Loucy (cell line): ENCODE data around the gene CHIT1.
A peak's percentile ranks its signal among the peaks of the same experiment; 100 is the strongest.

Experiments
- H2AFZ ChIP-seq: fragments of 200-600 bp; sonication (generic); 2 replicates; pipeline ENCODE4 v1.6.0; 2016; ENCODE audit warnings: antibody characterized with exemption, mild to moderate bottlenecking, low read length, moderate library complexity
- H3F3A ChIP-seq: fragments of 200-600 bp; 2 replicates; pipeline ENCODE4 v1.6.0; 2016; ENCODE audit warnings: antibody characterized with exemption, low read depth, mild to moderate bottlenecking
- H3K27me3 ChIP-seq: fragments of 200-600 bp; sonication (generic); 2 replicates; pipeline ENCODE4 v1.6.1; 2014; ENCODE audit warnings: low read length, mild to moderate bottlenecking; ENCODE audit not compliant: insufficient read depth, poor library complexity, severe bottlenecking
- H3K36me3 ChIP-seq: fragments of 200-600 bp; sonication (generic); 2 replicates; pipeline ENCODE4 v1.6.1; 2016; ENCODE audit warnings: low read length; ENCODE audit not compliant: insufficient read depth
- H3K4me1 ChIP-seq: fragments of 200-600 bp; sonication (generic); 2 replicates; pipeline ENCODE4 v1.5.1; 2014; ENCODE audit warnings: low read length, mild to moderate bottlenecking; ENCODE audit not compliant: insufficient read depth, poor library complexity, severe bottlenecking
- H3K4me2 ChIP-seq: fragments of 200-600 bp; sonication (generic); 2 replicates; pipeline ENCODE4 v1.6.0; 2014; ENCODE audit warnings: antibody characterized with exemption, low read length, low read depth, mild to moderate bottlenecking; ENCODE audit not compliant: poor library complexity, severe bottlenecking
- H3K4me3 ChIP-seq: fragments of 200-600 bp; sonication (generic); 2 replicates; pipeline ENCODE4 v1.5.1; 2014; ENCODE audit warnings: low read length, mild to moderate bottlenecking, mixed read lengths; ENCODE audit not compliant: poor library complexity, severe bottlenecking
- H3K79me2 ChIP-seq: fragments of 200-600 bp; sonication (generic); 2 replicates; pipeline ENCODE4 v1.6.1; 2014; ENCODE audit warnings: low read length; ENCODE audit not compliant: insufficient read depth
- H3K9ac ChIP-seq: fragments of 200-600 bp; sonication (generic); 2 replicates; pipeline ENCODE4 v1.6.0; 2014; ENCODE audit warnings: mild to moderate bottlenecking, low read depth, low read length, moderate library complexity; ENCODE audit not compliant: poor library complexity, severe bottlenecking
- H3K9me2 ChIP-seq: fragments of 200-600 bp; sonication (generic); replicated peaks from 2 replicates; pipeline ENCODE4 v1.6.1; 2016; ENCODE audit warnings: low read depth, low read length, mixed read lengths
- H3K9me3 ChIP-seq: fragments of 200-600 bp; sonication (generic); 2 replicates; pipeline ENCODE4 v1.6.1; 2014; ENCODE audit warnings: mild to moderate bottlenecking, antibody characterized with exemption, low read length, low read depth; ENCODE audit not compliant: insufficient read depth
- H4K20me1 ChIP-seq: fragments of 200-600 bp; sonication (generic); 2 replicates; pipeline ENCODE4 v1.6.0; 2014; ENCODE audit warnings: antibody characterized with exemption, low read length, mild to moderate bottlenecking; ENCODE audit not compliant: insufficient read depth, poor library complexity, severe bottlenecking
- EZH2phosphoT487 ChIP-seq: fragments of 200-600 bp; IDR thresholded peaks from 2 replicates; pipeline ENCODE4 v1.6.1; 2018; ENCODE audit warnings: antibody characterized with exemption, mild to moderate bottlenecking, moderate library complexity, borderline replicate concordance
- TF ChIP-seq, protein P1 (sequence below): fragments of 200-600 bp; sonication (generic); conservative IDR thresholded peaks from 2 replicates; pipeline ENCODE4 v1.5.1; 2014; ENCODE audit warnings: mild to moderate bottlenecking, antibody characterized with exemption, low read length

CHIT1 gene

DNA sequence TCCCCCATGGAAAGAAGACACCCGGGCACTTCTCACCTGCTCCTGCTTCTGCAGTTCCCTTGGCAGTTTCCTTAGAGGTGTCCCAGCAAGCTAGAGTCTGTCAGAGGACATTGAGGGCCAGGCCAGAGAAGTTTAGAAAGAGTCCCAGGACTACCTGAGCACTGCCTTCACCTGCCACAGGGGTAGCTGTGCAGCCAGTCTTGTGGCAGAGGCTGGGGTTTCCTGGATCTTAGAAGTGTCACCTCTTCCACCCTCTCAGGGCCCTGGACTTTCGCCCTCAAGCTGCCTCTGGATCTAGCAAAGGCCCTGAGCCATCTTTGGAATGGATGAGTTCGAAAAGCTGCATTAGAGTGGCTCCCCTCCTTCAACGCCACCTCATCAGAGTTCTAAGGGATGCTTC is 41.0 kb upstream of the CHIT1 start:
- TF ChIP-seq, protein P1, sequence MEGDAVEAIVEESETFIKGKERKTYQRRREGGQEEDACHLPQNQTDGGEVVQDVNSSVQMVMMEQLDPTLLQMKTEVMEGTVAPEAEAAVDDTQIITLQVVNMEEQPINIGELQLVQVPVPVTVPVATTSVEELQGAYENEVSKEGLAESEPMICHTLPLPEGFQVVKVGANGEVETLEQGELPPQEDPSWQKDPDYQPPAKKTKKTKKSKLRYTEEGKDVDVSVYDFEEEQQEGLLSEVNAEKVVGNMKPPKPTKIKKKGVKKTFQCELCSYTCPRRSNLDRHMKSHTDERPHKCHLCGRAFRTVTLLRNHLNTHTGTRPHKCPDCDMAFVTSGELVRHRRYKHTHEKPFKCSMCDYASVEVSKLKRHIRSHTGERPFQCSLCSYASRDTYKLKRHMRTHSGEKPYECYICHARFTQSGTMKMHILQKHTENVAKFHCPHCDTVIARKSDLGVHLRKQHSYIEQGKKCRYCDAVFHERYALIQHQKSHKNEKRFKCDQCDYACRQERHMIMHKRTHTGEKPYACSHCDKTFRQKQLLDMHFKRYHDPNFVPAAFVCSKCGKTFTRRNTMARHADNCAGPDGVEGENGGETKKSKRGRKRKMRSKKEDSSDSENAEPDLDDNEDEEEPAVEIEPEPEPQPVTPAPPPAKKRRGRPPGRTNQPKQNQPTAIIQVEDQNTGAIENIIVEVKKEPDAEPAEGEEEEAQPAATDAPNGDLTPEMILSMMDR = no peak
- TF ChIP-seq EZH2phosphoT487 = no peak
- no peaks in the 10 kb centered on the region for H3F3A ChIP-seq
- no peaks in the 10 kb centered on the region for H3K9me3 ChIP-seq
- peak overlapping the region; percentile 12 for H3K4me2 ChIP-seq
- no peaks in the 10 kb centered on the region for H3K79me2 ChIP-seq
- H3K36me3 ChIP-seq = no peaks in the 10 kb centered on the region
- H4K20me1 ChIP-seq = no peaks in the 10 kb centered on the region
- H3K9me2 ChIP-seq = no peaks in the 10 kb centered on the region
- no peaks in the 10 kb centered on the region for H3K27me3 ChIP-seq
- H3K4me1 ChIP-seq = peaks cover 34% of the 10 kb centered on the region
- no peak overlapping the region for H3K4me3 ChIP-seq
- no peak overlapping the region for H3K9ac ChIP-seq
- H2AFZ ChIP-seq = peak overlapping the region; percentile 74

DNA sequence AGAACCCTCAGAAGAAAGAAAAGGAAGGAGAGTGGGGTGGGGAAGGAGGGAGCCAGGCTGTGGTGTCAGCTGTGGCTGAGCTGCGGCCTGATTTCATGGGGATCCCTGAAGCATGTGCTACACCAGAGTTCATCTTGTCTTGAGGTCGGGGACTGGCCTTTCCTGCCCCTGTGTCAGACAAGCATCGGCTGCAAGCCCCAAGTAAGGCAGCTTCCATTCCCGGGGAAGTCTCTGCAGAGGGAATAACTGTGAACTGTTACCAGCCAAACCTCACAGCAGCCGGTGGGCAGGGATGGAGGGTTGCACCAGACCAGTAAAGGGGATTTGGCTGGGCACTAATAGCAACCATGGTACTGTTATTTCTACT is 40.2 kb upstream of the CHIT1 start:
- TF ChIP-seq EZH2phosphoT487 = no peak
- TF ChIP-seq, protein P1 = no peak
- Histone ChIP-seq H3K9ac (no peak overlapping the region), H3K4me2 (no peak overlapping the region)

DNA sequence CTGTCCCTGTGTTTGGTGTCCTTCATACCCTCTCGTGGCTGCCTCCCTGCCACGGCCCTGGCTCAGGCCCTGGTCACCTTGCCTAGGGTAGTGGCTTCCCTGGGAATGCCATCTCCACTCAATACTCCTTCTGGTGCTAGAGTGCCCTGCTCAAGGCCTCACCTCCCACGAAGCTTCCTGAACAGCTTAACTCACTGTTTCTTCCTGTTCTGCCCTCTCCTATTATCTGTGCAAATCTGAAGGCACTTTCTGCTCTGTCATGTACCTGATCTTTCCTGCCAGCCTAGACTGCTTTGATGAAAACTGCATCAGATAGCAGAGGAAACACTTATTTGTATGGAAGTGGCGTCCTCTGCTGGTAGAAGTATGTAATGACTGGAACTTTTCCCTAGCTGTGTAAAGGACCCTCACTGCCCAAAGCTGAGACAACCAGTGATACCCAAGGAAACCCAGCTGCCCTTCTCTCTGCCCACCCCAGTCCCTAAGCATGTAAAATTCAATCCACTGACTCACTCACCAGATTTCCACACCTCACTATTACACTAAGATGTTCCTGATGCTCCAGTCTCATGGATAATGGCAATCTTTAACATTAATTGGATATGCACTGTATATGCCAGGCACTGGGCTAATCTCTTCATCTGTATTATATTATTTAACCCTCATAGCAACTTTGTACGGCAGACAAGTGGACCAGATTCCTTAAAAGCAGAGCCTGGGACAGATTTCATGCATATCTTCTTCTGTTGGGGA is 39.6 kb upstream of the CHIT1 start:
- Histone ChIP-seq H3K9me3 (no peaks in the 10 kb centered on the region), H3K36me3 (no peaks in the 10 kb centered on the region), H3K4me2 (peak overlapping the region; percentile 48), H3K9me2 (no peaks in the 10 kb centered on the region), H3F3A (no peaks in the 10 kb centered on the region), H4K20me1 (no peaks in the 10 kb centered on the region), H3K27me3 (no peaks in the 10 kb centered on the region), H3K4me3 (no peak overlapping the region), H3K79me2 (no peaks in the 10 kb centered on the region), H2AFZ (no peak overlapping the region), H3K4me1 (peaks cover 26% of the 10 kb centered on the region), H3K9ac (peak overlapping the region; percentile 24)
- TF ChIP-seq, protein P1 = peak; percentile 96
- no peak for TF ChIP-seq EZH2phosphoT487

More for the DNA sequence above, 40.2 kb upstream of the CHIT1 start:
- no peak overlapping the region for H2AFZ ChIP-seq
- no peaks in the 10 kb centered on the region for H3K9me3 ChIP-seq
- H3K9me2 ChIP-seq = no peaks in the 10 kb centered on the region
- no peaks in the 10 kb centered on the region for H3K36me3 ChIP-seq
- H3K4me1 ChIP-seq = peaks cover 32% of the 10 kb centered on the region
- H3K27me3 ChIP-seq = no peaks in the 10 kb centered on the region
- H4K20me1 ChIP-seq = no peaks in the 10 kb centered on the region
- H3K79me2 ChIP-seq = no peaks in the 10 kb centered on the region
- no peaks in the 10 kb centered on the region for H3F3A ChIP-seq
- no peak overlapping the region for H3K4me3 ChIP-seq
